ENCODE data around the gene PAX2. TPM values are rescaled to one million over a fixed set of nuclear protein-coding genes. Genes with fewer than 3 reads are reported as not detected.

PAX2 gene
- total RNA-seq, 4 donors from 2014 or later = not detected

GRCh38 chr10:100793055-100793454 is 47.7 kb downstream of the PAX2 start:
- Histone ChIP-seq H3K4me1 (no peaks in the 10 kb centered on the region), H3K9me3 (no peaks in the 10 kb centered on the region), H3K27me3 (peaks cover 34% of the 10 kb centered on the region), H3K27ac (no peak overlapping the region), H3K4me3 (no peak overlapping the region), H3K36me3 (no peaks in the 10 kb centered on the region)
- TF ChIP-seq CTCF (IDR thresholded peaks at IDR 0.05) (no peak), POLR2AphosphoS5 (IDR thresholded peaks at IDR 0.05) (no peak), POLR2A (IDR thresholded peaks at IDR 0.05) (no peak), EP300 (IDR thresholded peaks at IDR 0.05) (no peak)
- WGBS = 66% methylated on average over 7 of the region's 7 CpGs
- DNase-seq (ENCODE audit: low spot score in 2 of 2) = no peak

- Histone ChIP-seq H3K4me1 (no peaks in the 10 kb centered on the region), H3K4me3 (no peak overlapping the region), H3K27ac (no peak overlapping the region), H3K9me3 (no peaks in the 10 kb centered on the region), H3K27me3 (peaks cover 50% of the 10 kb centered on the region), H3K36me3 (no peaks in the 10 kb centered on the region)
- no peak for DNase-seq (ENCODE audit: low spot score in 2 of 2)
- TF ChIP-seq POLR2A (IDR thresholded peaks at IDR 0.05) (no peak), POLR2AphosphoS5 (IDR thresholded peaks at IDR 0.05) (no peak), EP300 (IDR thresholded peaks at IDR 0.05) (no peak), CTCF (IDR thresholded peaks at IDR 0.05) (no peak)
- WGBS = 93% methylated on average over 7 of the region's 7 CpGs
These were observed 54.5 kb downstream of the PAX2 start for GRCh38 chr10:100799881-100800280.

- Histone ChIP-seq H3K9me3 (no peaks in the 10 kb centered on the region), H3K4me1 (no peaks in the 10 kb centered on the region), H3K4me3 (no peak overlapping the region), H3K36me3 (no peaks in the 10 kb centered on the region), H3K27ac (no peak overlapping the region), H3K27me3 (peaks cover 60% of the 10 kb centered on the region)
- TF ChIP-seq EP300 (IDR thresholded peaks at IDR 0.05) = no peak
- no peak for TF ChIP-seq POLR2A (IDR thresholded peaks at IDR 0.05)
- TF ChIP-seq CTCF (IDR thresholded peaks at IDR 0.05) = no peak
- TF ChIP-seq POLR2AphosphoS5 (IDR thresholded peaks at IDR 0.05) = no peak
- DNase-seq (ENCODE audit: low spot score in 2 of 2) = no peak
- 77% methylated on average over 4 of the region's 4 CpGs for WGBS
These were observed 55.5 kb downstream of the PAX2 start for GRCh38 chr10:100800931-100801330.

- DNase-seq (ENCODE audit: low spot score in 2 of 2) = peak in 1 of 2 donors; percentile 22
- H3K27me3 ChIP-seq = peaks cover 72% of the 10 kb centered on the region
- H3K36me3 ChIP-seq = no peaks in the 10 kb centered on the region
- H3K4me3 ChIP-seq = no peak overlapping the region
- H3K4me1 ChIP-seq = no peaks in the 10 kb centered on the region
- TF ChIP-seq POLR2A (IDR thresholded peaks at IDR 0.05) (no peak), POLR2AphosphoS5 (IDR thresholded peaks at IDR 0.05) (no peak), CTCF (IDR thresholded peaks at IDR 0.05) (no peak), EP300 (IDR thresholded peaks at IDR 0.05) (no peak)
- no peak overlapping the region for H3K27ac ChIP-seq
- 58% methylated on average over 2 of the region's 2 CpGs for WGBS
- H3K9me3 ChIP-seq = no peaks in the 10 kb centered on the region
These were observed 56.8 kb downstream of the PAX2 start for GRCh38 chr10:100802196-100802595.

- peak in 1 of 2 donors; percentile 22 for DNase-seq (ENCODE audit: low spot score in 2 of 2)
- no peak overlapping the region for H3K27ac ChIP-seq
- peaks cover 76% of the 10 kb centered on the region for H3K27me3 ChIP-seq
- WGBS = 39% methylated on average over 10 of the region's 10 CpGs
- no peaks in the 10 kb centered on the region for H3K4me1 ChIP-seq
- no peaks in the 10 kb centered on the region for H3K36me3 ChIP-seq
- no peaks in the 10 kb centered on the region for H3K9me3 ChIP-seq
- no peak for TF ChIP-seq POLR2AphosphoS5 (IDR thresholded peaks at IDR 0.05)
- no peak for TF ChIP-seq CTCF (IDR thresholded peaks at IDR 0.05)
- no peak for TF ChIP-seq EP300 (IDR thresholded peaks at IDR 0.05)
- no peak for TF ChIP-seq POLR2A (IDR thresholded peaks at IDR 0.05)
- no peak overlapping the region for H3K4me3 ChIP-seq
These were observed 57.2 kb downstream of the PAX2 start for GRCh38 chr10:100802607-100803006.

All from suprapubic skin (tissue), 4 donors.